Colonic mucosa (tissue), 4 donors: ENCODE results near the gene COPS3. TPM values are rescaled to one million over a fixed set of nuclear protein-coding genes. Genes with fewer than 3 reads are reported as not detected.
A peak's percentile ranks its signal among the peaks of the same experiment; 100 is the strongest.
"Not testable (repeated sequence)": the region's sequence is repeated elsewhere in the genome, so short reads cannot be mapped to it uniquely, and the experiment has no call there.

ENCODE experiments used
- DNase-seq: peaks from one replicate; pipeline ENCODE4 v3.0.0-alpha.2; 2020
- H3K27ac ChIP-seq: fragments of 200-600 bp; one replicate; pipeline ENCODE4 v1.8.0; 2021
- H3K27me3 ChIP-seq: fragments of 200-600 bp; one replicate; pipeline ENCODE4 v1.8.0; 2021
- H3K36me3 ChIP-seq: fragments of 200-600 bp; one replicate; pipeline ENCODE4 v1.8.0; 2021
- H3K4me1 ChIP-seq: fragments of 200-600 bp; one replicate; pipeline ENCODE4 v1.8.0; 2021; ENCODE audit warnings: mild to moderate bottlenecking
- H3K4me3 ChIP-seq: fragments of 200-600 bp; one replicate; pipeline ENCODE4 v1.8.0; 2021
- H3K9ac ChIP-seq, 2 donors: one replicate each; pipeline ENCODE4 v1.7.0; 2013; ENCODE audit warnings: control low read depth in 2 of 2, low read depth in 2 of 2, low read length in 2 of 2
- H3K9me3 ChIP-seq: fragments of 200-600 bp; one replicate; pipeline ENCODE4 v1.8.0; 2021
- intact Hi-C: fragments of 100-400 bp; cut with DNase I; formaldehyde crosslinking; loops from one replicate; pipeline ENCODE4 v1.14.1; 2022
- total RNA-seq, 2 donors: library from RNA; stranded (reverse); fragmentation: NEBNext Ultra II Directional in 1 of 2; extraction: Animal tissue kit (Norgen Biotek cat#: 25700) in 1 of 2; gene quantifications; one replicate each; pipeline ENCODE4 v1.2.1, GENCODE V29; 2021
- TF ChIP-seq, protein P1 (sequence below): fragments of 200-600 bp; IDR thresholded peaks from one replicate; pipeline ENCODE4 v1.8.0; 2022; ENCODE audit warnings: antibody characterized with exemption, mild to moderate bottlenecking
- donor health status: healthy.
- donor health status: DM: no; HTN: no; CAD: no.
- donor health status: DM: no; HTN: no; CAD: no.

The COPS3 gene
- total RNA-seq, 2 donors from 2014 or later: 43.9 to 60.4 TPM

GRCh38 chr17:17304521-17304985, 23.5 kb upstream of the COPS3 start:
- H3K9ac ChIP-seq: no peak overlapping the region
- H3K9me3 ChIP-seq: no peaks in the 10 kb centered on the region
- no peak overlapping the region for H3K4me3 ChIP-seq
- no peaks in the 10 kb centered on the region for H3K36me3 ChIP-seq
- no peaks in the 10 kb centered on the region for H3K27me3 ChIP-seq
- TF ChIP-seq, protein P1, sequence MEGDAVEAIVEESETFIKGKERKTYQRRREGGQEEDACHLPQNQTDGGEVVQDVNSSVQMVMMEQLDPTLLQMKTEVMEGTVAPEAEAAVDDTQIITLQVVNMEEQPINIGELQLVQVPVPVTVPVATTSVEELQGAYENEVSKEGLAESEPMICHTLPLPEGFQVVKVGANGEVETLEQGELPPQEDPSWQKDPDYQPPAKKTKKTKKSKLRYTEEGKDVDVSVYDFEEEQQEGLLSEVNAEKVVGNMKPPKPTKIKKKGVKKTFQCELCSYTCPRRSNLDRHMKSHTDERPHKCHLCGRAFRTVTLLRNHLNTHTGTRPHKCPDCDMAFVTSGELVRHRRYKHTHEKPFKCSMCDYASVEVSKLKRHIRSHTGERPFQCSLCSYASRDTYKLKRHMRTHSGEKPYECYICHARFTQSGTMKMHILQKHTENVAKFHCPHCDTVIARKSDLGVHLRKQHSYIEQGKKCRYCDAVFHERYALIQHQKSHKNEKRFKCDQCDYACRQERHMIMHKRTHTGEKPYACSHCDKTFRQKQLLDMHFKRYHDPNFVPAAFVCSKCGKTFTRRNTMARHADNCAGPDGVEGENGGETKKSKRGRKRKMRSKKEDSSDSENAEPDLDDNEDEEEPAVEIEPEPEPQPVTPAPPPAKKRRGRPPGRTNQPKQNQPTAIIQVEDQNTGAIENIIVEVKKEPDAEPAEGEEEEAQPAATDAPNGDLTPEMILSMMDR: no peak
- no peak overlapping the region for H3K27ac ChIP-seq
- intact Hi-C loops: no loop called here
- DNase-seq: no peak
- no peaks in the 10 kb centered on the region for H3K4me1 ChIP-seq

DNA sequence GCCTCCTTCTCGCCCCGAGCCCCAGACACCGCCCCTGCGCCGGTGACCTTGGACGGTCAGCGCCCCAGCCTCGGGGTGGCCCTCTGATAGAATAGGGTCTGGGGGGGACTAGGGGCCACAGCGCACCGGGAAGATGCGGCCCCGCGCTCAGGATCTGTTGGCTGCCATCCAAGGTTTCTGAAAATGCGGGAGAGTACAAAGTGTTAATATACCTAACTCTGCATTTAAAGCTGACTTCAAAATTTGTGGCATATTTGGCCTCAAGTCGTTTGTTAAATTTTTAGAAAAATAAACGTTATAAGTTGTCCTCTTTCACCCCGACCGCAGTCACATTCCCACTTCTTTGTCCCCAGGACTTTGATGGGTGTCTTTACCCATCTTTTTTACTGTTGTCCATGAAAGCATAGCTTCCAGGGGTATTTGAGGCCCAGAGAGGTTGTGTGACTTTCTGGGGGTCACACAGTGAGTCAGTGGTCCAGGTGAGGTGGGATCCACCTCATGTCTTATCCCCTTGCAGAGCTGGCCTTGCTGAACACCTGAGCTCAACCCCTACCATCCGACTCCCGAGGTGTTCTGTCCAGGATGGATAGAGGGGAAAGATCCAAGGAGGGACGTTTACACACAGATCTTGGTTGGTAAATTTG, 22.9 kb upstream of the COPS3 start:
- Histone ChIP-seq H3K4me3 (peak overlapping the region; percentile 48), H3K27ac (peak overlapping the region; percentile 27), H3K4me1 (no peaks in the 10 kb centered on the region), H3K27me3 (no peaks in the 10 kb centered on the region), H3K9ac (peak overlapping the region; percentile 50 to 58), H3K9me3 (no peaks in the 10 kb centered on the region), H3K36me3 (no peaks in the 10 kb centered on the region)
- DNase-seq: no peak
- intact Hi-C loops: no loop called here
- TF ChIP-seq, protein P1: no peak

DNA sequence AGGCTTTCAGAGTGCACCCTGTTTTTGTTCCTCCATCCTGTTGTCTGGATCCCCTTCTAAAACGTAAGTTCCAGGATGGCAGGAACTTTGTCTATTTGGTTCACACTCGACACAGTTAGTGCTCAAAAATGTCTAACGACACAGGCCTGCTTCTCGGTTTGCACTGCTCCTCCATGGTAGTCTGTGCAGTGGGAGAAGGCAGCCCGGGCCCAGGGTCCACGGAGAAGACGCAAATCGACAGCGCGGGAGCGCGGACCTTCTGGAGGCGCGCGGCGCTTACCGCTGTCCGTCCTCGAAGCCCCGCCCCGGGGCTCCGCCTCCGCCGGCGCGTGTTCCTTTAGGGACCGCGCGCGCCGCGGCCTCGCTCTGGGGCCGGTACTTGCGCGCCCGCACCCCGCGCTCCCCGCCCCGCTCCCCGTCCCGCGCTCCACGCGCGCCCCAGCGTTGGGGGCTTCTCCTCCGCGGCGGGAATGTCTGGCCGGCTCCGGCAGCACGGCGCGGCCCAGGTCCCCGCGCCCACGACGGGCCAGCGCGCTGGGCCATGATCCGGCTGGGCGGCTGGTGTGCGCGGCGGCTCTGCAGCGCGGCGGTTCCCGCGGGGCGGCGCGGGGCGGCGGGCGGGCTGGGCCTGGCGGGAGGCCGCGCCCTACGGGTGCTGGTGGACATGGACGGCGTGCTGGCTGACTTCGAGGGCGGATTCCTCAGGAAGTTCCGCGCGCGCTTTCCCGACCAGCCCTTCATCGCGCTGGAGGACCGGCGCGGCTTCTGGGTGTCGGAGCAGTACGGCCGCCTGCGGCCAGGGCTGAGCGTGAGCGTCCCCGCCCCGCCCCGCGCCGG, 22.2 kb upstream of the COPS3 start, which contains the start of gene NT5M:
Gene NT5M (plus strand): TSS at position 364 of the 837 bp plus-strand sequence. CDS start 178 bp downstream, at position 542.
- Histone ChIP-seq H3K4me1 (no peaks in the 10 kb centered on the region), H3K9ac (peak within 1 kb of the TSS; percentile 50 to 58), H3K27me3 (no peaks in the 10 kb centered on the region), H3K9me3 (no peaks in the 10 kb centered on the region), H3K4me3 (peak within 1 kb of the TSS; percentile 48), H3K36me3 (no peaks in the 10 kb centered on the region), H3K27ac (peak within 1 kb of the TSS; percentile 44)
- intact Hi-C loops: no loop called here
- DNase-seq: peak; percentile 81
- TF ChIP-seq, protein P1: no peak

DNA sequence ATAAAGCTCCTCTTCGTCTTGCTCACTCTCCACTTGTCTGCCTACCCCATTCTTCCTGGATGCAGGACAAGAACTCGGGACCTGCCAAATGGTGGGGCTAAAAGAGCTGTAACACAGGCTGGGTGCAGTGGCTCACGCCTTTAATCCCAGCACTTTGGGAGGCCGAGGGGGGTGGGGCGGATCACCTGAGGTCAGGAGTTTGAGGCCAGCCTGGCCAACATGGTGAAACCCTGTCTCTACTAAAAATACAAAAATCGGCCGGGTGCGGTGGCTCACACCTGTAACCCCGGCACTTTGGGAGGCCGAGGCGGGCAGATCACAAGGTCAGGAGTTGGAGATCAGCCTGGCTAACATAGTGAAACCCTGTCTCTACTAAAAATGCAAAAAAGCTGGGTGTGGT, 20.6 kb upstream of the COPS3 start:
- intact Hi-C loops, H3K4me1 ChIP-seq, DNase-seq, H3K27me3 ChIP-seq, H3K4me3 ChIP-seq, H3K27ac ChIP-seq, H3K9ac ChIP-seq, H3K36me3 ChIP-seq, H3K9me3 ChIP-seq: not testable (repeated sequence)

GRCh38 chr17:17300624-17301568, 19.9 kb upstream of the COPS3 start:
- no peaks in the 10 kb centered on the region for H3K27me3 ChIP-seq
- DNase-seq: peak; percentile 61
- H3K4me1 ChIP-seq: no peaks in the 10 kb centered on the region
- peak overlapping the region; percentile 27 for H3K4me3 ChIP-seq
- intact Hi-C loops: no loop called here
- no peaks in the 10 kb centered on the region for H3K36me3 ChIP-seq
- TF ChIP-seq, protein P1: no peak
- no peak overlapping the region for H3K27ac ChIP-seq
- H3K9me3 ChIP-seq: no peaks in the 10 kb centered on the region
- peak overlapping the region in 1 of 2 donors; percentile 8 for H3K9ac ChIP-seq
